NCI-H2196 treated with DMSO at 0.1 percent for 48 hours (cell line): ENCODE data around the gene FLOT2.
"Not testable (repeated sequence)": the region's sequence is repeated elsewhere in the genome, so short reads cannot be mapped to it uniquely, and the experiment has no call there.

Source experiments
- DNase-seq: peaks from one replicate; lab custom pipeline; 2025; ENCODE audit not compliant: unreplicated experiment; lab: John Stamatoyannopoulos, UW

The FLOT2 gene

GRCh38 chr17:28896491-28896883, 1.0 kb downstream of the FLOT2 start:
- DNase-seq, result no peak

DNA sequence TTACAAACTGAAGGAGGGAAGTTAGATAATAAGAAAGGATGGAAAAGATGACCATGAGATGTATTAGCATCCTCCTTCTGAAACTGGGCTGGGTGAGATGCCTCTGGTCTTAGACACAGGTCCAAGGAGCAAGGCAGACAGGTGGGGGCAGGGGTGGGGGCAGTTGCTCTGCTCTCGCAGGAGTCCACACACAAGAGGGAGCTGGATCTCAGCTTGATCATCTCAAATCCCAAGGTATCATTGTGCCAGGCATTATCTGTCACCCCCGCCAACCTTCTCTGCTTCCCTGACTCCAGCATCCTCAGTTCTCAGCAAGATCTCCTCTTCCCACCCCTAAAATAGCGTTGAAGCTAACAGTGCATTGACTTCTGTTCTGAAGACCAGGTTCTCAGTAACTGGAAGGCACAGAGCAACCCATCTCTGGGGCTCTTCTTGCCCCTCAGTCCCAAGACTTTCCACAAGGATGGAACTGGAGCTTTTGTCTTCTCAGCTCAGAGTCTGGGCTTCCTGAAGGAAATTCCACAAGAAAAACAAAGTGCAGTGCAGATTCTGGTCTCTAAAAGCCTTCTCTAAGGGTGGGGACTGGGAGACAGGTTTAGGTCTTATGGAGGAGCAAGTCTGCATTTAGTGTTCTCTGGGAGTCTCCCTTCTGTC, 1.6 kb downstream of the FLOT2 start:
- no peak for DNase-seq

DNA sequence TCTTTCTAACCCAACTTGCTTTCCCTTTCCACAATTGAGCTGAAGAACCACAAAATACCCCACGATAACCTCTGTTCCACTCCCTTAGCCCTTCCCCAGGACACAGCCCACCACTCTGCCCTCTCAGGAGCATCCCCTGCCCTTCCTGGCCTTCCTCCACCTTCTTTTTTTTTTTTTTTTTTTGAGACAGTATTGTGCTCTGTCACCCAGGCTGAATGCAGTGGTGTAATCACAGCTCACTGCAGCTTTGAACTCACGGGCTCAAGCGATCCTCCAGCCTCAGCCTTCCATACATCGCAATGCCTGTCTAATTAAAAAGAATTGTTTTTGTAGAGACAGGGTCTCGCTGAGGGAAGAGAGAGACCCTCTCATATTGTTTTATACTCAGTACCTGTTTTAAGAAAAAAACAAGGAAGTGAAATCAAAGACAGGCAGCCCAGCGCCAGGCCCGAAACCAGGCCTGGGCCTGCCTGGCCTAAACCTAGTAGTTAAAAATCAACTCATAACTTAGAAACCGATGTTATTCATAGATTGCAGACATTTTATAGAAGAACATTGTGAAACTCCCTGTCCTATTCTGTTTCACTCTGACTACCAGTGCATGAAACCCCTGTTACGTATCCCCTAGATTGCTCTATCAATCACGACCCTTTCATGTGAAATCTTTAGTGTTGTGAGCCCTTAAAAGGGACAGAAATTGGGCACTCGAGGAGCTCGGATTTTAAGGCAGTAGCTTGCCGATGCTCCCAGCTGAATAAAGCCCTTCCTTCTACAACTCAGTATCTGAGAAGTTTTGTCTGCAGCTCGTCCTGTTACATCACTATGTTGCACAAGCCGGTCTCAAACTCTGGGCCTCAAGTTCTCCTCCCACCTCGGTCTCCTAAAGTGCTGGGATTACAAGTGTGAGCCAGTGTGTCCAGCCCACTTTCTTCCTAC, 4.0 kb downstream of the FLOT2 start:
- not testable (repeated sequence) for DNase-seq

DNA sequence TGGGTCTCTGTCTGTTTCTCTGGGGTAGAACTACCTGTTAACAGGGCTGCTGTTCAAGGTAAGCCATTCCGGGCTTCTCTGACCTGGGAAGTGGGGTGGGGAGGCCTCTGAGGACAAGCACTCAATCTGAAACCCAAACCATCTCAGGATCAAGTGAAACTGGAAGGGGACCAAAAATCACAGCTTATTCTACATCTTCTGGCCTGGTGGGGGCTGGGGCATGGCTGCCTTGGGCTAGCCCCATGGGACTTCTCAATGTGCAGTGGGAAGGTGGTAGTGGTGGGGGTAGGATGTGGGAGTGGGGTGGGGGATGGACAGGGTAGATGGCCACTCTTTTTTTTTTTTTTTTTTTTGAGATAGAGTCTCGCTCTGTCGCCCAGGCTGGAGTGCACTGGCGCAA, 5.5 kb downstream of the FLOT2 start:
- no peak for DNase-seq

GRCh38 chr17:28891201-28891600, 6.3 kb downstream of the FLOT2 start:
- DNase-seq, result no peak

DNA sequence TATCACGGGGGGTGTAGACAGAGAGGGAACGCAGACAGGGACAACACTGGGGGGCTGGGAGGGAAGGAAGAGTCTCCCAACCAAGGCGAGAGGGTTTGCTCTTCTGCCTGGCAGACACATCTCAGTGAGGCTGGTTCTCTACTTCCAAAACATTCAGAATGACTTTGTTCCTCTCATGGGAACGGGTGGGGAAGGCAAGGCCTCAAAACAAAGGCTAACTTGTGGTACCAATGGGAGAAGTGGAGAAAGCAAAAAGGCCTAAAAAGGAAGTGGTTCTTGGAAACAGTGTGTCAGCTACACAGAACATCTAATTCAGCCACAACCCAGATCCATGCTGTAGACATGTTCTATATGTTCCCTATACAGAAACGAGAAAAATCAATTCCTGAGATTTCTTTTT, 7.5 kb downstream of the FLOT2 start:
- DNase-seq, result no peak

DNA sequence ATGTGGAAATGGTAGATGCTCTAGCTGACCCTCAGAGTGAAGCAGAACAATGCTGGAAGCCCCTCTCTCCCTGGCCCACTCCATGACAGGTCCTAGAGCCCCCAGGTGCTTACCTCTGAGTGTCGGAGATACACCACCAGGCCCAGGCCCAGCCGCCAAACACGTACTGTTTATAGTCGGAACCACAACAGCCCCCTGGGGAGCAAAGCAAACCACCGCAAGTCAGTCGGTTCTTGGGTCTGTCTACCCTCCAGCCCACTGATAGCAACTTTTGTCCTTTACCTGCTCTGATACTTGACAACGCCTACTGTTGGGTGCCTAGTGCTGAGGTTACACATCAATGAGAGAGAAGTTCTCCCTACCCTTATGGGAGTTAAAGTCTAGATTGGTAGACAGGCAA, 8.7 kb downstream of the FLOT2 start:
- no peak for DNase-seq

DNA sequence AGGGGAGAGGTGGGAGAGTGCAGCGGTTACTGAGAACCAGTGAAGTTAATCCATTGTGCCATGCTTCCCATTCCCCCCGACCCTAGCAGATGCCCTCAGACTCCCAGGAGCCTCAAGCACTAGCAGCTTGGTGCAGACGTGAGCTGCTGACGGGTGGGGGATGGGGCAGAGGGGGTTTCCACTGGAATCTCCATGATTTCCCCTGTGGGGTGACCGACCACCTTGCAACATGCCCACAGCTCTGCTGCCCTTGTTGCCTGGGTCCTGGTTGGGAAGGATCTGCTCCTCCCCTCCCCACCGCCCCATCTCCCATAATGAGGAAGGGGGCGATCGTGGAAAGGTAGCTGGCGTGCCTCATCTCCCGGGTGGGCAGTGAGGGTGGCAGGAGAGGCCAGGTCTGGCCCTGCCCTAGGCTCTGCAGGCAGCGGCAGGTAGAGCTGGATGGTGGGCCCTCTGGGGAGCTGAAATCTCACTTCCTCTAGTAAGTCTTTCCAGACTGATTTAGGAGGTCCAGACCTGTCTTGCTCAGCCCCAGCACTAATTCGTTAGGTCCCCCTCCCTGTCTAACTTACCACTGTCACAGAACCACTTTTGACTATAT, 9.6 kb downstream of the FLOT2 start:
- DNase-seq, result no peak

- no peak for DNase-seq
These were observed 11.6 kb downstream of the FLOT2 start for GRCh38 chr17:28885951-28886350.

DNA sequence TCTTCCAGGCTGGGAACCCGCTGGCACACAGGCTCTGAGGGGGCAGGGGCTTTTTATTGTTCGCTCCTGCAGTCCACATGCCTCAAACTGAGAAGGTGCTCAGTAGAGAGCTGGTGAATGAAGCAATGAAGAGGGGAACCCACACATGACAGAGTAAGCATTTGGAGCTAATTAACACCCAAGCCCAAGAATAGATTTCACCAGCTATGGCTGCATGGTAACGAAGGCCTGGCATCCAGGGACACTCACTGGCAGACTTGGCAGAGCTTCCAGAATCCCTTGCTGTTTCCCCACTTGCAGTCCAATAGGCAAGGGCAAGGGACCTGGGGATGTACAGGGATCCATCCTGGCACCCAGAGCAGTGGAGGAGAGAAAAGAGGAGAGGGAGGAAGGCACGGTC, 12.2 kb downstream of the FLOT2 start:
- no peak for DNase-seq

- no peak for DNase-seq
These were observed 13.4 kb downstream of the FLOT2 start for GRCh38 chr17:28883967-28884702.

GRCh38 chr17:28882154-28882895, 15.2 kb downstream of the FLOT2 start:
- no peak for DNase-seq

DNA sequence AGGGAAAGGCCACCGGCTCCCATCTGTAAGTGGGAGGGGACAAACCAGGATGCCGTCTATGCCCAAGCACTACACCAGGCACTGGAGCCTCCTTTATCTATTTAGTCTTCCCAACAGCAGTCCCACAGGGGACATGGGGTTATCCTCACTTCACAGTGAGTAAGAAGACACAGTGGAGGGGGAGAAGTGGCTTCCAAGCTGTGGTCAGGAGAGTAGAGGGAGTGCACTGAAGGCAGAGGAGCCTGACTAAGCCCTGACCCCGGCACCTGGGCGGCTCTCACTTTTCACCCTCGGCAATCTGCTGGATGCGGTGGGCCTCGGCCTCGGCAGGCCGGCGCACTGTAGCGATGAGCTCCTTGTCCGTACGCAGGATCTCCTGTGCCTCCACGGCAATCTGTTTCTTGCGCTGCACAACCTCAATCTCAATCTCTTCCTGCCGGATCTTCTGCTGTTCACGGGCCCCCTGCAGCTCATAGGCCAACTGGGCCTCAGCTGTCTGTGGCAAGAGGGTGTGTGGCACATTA, 15.9 kb downstream of the FLOT2 start:
- DNase-seq, result no peak

DNA sequence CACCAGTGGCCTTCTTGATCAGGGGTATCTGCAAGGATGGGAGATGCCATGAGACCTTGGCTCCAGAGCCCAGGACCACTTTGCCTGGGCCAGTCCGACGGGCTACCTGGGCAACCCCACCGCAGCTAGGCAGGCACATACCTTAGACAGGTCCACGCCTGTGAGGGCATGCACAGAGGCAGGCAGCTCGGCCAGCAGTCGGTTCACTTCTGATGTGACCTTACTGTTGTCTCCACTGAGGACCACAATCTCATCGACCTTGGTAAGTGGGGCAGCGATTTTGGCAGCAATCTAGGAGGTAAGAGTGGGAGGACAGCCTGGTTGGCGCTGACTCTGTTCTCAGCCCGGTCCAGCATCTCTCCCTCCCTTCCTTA, 17.0 kb downstream of the FLOT2 start:
- DNase-seq, result no peak

DNA sequence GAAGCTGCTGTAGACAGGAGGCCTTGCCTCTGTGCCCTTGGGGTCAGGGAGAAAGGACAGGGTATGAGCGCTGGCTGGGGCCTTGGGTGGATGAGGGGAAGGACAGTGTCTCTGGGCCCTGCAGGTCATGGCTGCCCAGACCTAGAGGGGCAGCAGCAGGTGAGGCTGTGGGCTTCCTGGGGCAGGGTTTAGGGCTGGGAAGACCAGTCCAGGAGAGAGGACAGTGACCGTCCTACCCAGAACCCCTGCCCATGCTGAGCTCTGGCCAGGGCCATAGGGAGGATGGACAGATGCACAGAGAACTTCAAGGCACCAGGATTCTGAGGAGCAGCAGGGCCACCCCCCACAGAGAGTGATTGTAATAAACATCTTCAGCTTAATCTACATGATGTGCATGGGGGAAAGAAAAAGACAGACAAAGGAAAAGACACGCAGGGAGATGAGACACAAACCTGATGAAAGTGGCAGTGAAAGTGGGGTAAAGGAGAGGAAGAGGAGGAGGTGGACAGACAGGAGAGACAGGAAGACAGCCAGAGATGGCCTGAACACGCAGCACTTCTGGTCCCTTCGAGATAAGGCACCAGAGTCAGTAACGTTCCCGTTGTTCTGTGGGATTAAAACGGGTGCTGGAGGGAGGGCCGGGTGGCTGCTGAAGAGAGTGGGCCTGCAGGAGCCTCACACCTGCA, 17.5 kb downstream of the FLOT2 start:
- DNase-seq, result no peak

- DNase-seq, result peak; percentile 8
These were observed 18.6 kb downstream of the FLOT2 start for GRCh38 chr17:28878981-28879380.

GRCh38 chr17:28878158-28878910, 19.2 kb downstream of the FLOT2 start:
- no peak for DNase-seq

GRCh38 chr17:28877150-28877711, 20.3 kb downstream of the FLOT2 start:
- DNase-seq, result not testable (repeated sequence)
